CD4-positive, alpha-beta T cell treated with Interferon alpha-2 for 1 hour (primary cell): ENCODE measurements around the gene EYA4.

Source experiments
- DNase-seq, 2 donors: peaks; one replicate each; pipeline ENCODE4 v3.0.0-alpha.2; 2020 to 2022

Gene EYA4

DNA sequence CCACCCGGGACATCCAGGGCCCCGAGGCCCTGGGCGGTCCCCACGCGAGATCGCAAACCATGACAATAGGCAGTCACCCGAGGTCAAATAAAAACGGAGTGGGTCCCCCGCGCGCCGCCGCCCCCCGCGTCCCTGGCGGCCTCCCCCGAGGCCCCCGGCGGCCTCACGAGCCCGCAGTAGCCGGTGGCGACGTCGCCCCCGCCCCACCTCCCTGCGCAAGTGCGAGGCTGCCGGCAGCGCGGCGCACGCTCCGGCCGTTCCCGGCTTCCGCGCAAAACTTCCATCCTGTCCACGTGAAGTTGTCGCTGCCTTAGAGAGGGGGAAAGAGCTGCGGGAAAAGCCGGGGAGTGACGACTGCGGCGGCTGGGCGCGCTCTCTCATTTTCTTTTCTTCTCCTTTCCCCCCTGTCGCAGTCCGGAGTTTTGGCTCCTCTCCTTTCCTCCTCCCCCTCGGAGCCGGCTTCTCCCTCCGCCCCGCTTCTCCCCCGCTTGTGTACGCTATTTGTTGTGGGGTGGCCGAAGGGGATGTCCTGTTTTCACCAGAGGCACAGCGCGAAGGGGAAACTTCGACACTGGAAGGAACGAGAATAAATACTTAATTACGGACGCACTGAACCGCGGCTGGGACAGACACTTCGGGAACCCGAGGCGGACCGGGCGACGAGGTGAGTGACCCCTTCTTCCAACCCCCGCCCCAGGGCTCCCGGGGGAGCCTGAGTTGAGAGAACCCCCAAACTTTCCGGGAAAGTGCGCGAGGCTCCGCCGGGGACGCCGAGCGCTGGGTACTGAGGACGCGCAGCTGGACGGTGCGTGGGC is at the start of gene EYA4:
TSS of gene EYA4 (plus strand) at position 272 of the 815 bp plus-strand sequence. CDS start 33,424 bp downstream, outside the sequence.
- DNase-seq: no peak

- no peak for DNase-seq
Measured at GRCh38 chr6:133193396-133193795, 47.8 kb upstream of the EYA4 start.

- no peak for DNase-seq
Measured at GRCh38 chr6:133198725-133199124, 42.4 kb upstream of the EYA4 start.

GRCh38 chr6:133201231-133201630 is 39.9 kb upstream of the EYA4 start:
- no peak for DNase-seq

GRCh38 chr6:133202610-133203343 is 38.4 kb upstream of the EYA4 start:
- no peak for DNase-seq

GRCh38 chr6:133203344-133203697 is 37.8 kb upstream of the EYA4 start:
- no peak for DNase-seq

DNA sequence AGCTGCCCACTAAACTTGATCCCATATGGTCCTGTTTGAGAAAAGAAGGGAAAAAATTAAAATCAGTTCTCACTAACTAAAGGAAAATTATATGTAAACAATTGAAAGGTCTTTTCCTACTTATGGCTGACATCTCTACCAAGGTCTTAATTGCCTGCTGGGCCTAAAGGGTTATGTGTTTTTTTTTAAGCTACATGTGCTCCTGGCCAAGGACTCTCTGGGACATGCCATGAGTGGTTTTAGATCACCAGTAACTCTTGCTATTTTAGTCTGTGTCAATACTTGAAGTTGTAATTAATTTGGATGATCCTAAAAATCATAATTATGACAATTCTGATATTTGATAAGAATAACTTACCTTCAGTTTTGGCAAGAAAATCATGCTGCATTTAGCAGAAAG is 35.9 kb upstream of the EYA4 start:
- DNase-seq: no peak

- DNase-seq: no peak
Measured at GRCh38 chr6:133206942-133207341, 34.2 kb upstream of the EYA4 start.

DNA sequence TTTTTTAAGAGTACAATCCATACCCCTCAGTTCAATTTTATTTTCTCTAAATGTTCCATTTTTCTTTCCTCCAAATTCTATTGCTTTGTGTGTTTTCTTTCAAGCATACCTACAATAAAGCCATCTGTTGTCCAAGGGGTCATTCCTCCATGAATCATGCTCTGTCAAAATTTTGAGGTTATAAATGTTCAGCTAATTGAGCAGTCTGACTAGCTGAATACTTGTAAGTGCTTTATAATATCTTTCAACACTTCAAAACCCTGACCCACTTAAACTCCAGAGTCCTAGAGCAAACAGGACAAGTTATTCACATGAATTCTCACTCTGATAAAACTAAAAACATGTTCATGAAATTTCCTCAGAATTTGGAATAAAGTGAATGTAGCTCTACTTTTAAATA is 33.4 kb upstream of the EYA4 start:
- no peak for DNase-seq

- no peak for DNase-seq
Measured at GRCh38 chr6:133208183-133208755, 32.9 kb upstream of the EYA4 start.

DNA sequence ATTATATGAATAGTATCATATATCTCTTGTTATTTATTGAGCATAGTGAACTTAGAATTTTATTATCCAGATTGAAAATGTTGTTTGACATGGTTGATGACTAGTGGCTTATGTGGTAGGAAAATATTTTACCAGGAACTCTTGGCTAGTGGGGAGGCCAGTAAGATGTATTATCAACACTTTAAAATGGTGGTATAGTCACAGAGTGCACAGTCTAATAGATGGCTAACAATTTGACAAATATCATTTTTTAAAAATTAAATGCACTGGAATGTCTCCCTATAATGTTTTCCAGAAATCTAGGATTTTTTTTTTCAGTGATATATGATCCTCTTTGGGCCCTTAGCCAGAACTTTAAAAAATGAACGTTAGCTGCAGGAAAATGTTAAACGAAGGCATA is 26.9 kb upstream of the EYA4 start:
- no peak for DNase-seq

DNA sequence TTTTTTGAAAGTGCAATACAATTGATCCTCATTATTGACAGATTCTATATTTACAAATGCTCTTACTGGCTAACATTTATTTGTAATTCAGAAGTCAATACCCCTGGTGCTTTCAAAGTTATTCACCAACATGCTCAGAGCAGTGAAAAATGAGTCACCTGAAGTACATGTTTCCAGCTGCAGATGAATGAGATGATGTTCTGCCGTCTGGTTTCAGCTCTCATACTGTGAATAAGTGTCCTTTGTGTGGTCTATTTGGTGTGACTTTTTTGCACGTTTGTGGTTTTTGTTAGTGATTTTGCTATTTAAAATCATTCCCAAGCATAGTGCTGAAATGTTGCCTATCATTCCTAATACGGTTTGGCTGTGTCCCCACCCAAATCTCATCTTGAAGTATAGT is 22.3 kb upstream of the EYA4 start:
- DNase-seq: no peak

DNA sequence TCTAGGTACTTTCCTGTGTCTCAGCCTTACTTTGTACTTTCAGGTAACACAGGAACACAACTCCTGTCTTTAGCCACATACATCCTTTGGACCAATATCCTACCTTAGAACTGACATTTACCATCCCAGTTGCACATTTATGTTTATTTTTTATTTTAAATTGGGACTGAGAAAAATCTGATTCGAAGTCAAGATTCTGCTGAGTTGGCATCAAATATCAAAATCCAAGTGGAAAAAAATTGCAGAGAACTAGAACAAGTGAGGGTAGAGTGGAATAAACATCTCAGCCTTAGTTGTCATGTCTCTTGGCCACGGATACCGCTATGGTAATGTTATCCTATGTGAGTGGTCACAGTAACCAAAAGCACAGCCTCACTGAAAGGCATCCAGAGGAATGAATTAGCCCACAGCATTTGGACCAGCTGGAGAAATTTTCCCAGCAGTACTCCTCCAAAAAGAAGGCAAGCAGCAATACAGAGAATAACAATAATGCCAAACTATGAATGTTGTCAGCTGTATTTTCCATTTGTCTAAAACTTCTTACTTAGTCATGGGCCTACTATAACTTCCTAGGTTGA is 17.6 kb upstream of the EYA4 start:
- no peak for DNase-seq

DNA sequence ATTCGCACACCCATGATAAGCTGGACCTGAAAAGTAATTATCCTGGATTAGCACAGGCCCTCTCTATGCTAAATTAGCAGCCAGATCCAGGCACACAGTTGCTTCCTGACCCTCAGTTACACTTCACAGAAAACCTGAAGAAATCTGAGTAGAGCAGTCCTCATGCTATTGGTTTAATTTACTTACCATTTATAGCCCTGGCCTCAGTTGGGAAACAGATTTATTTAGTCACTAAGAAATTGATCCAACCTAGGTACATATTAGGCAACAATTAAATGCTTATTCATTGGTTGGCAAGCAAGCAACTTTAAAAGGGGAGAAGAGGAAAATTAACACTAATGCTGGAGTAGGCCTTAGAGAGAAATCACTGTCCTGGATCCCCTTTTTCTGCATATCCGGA is 15.6 kb upstream of the EYA4 start:
- no peak for DNase-seq

DNA sequence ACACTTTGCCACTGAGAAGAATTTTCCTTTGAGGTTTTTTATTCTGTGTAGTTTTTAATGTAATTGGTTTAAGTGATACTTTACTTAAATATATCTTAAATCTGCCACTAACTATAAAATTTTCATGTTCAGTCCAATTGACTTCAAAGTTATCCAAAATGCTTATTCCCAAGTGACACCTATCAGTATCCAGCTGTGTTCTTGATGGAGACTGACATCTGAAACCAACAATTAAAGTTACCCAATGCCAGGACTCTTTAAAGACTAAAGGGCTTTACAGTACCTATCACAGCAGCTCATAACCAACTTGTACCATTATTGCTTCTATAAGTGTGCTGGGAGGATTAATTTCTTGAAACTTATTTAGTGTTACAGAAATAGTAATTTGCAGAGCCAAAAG is 13.8 kb upstream of the EYA4 start:
- DNase-seq: no peak

- no peak for DNase-seq
Measured at GRCh38 chr6:133230052-133230451, 11.1 kb upstream of the EYA4 start.

GRCh38 chr6:133235221-133235620 is 5.9 kb upstream of the EYA4 start:
- no peak for DNase-seq

- no peak for DNase-seq
Measured at GRCh38 chr6:133236932-133237331, 4.2 kb upstream of the EYA4 start.

GRCh38 chr6:133240511-133241085 is 559 bp upstream of the EYA4 start:
- DNase-seq: no peak

GRCh38 chr6:133241901-133242636 is 912 bp downstream of the EYA4 start:
- no peak for DNase-seq

- no peak for DNase-seq
Measured at GRCh38 chr6:133242637-133243585, 1.8 kb downstream of the EYA4 start.
